ENCODE results near the gene IPO8. TPM values are rescaled to one million over a fixed set of nuclear protein-coding genes. Genes with fewer than 3 reads are reported as not detected.

The IPO8 gene
- total and polyA plus RNA-seq, 4 donors = 16.9 to 49.3 (median 33.8) TPM

DNA sequence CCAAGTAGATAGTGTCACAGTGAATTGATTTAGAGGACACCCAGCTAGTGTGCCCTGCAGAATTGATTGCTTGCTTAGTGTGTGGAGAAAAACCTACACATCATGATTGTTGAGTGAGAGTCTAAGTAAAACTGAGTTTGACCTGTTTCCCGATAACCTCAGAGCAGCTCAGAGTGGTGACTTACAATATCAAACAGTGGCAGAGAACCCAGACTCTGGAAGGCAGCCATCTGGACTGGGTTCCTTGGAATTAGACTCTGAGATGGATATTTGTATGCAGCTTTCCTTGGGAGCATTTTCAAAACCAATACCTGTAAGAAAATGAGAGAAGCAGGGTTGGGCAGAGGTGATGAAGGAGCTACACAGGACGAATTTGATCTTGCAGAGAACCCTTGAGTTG, 109.8 kb downstream of the IPO8 start:
- no peaks in the 10 kb centered on the region for H3K4me1 ChIP-seq (ENCODE audit: control insufficient read depth in 1 of 2, insufficient read depth in 2 of 2, low read length in 2 of 2)
- H3K9me3 ChIP-seq (ENCODE audit: control insufficient read depth, low read length) = peaks cover 1% of the 10 kb centered on the region
- intact Hi-C loops (cut with DNase I) = no loop called here
- ATAC-seq (ENCODE audit: low FRiP score) (no peak), DNase-seq (no peak)
- no peak overlapping the region for H3K4me3 ChIP-seq (ENCODE audit: low read length in 2 of 2)
- no peak overlapping the region for H3K27ac ChIP-seq (ENCODE audit: low read depth in 1 of 2, low read length in 2 of 2)
- 56 to 68% methylated on average over 2 of the region's 2 CpGs for WGBS, 2 donors
- H3K27me3 ChIP-seq (ENCODE audit: control insufficient read depth in 1 of 2, insufficient read depth in 2 of 2, low read length in 1 of 2) = no peaks in the 10 kb centered on the region
- H3K36me3 ChIP-seq (ENCODE audit: control insufficient read depth in 1 of 2, insufficient read depth in 2 of 2, low read length in 1 of 2) = peaks cover 0 to 4% of the 10 kb centered on the region in 2 donors

DNA sequence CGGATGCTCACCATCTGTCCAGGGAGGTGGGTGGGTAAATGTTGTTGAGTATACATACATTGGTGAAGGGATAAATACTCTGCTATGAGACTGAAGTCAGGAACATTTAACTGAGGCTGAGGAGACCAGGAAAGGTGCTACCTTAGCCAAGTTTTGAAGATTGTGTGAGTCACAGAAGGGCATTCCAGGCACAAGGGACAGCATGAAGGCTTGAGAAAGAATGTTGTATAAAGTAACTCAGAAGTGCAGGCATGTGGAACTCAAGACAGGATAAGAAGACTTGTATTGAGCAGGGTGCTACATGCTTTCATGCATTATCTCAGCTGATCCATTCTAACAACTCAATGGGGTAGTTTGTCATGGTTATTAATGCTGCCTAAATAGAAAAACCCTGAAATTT, 112.7 kb downstream of the IPO8 start:
- Histone ChIP-seq H3K4me1 (ENCODE audit: control insufficient read depth in 1 of 2, insufficient read depth in 2 of 2, low read length in 2 of 2) (no peaks in the 10 kb centered on the region), H3K36me3 (ENCODE audit: control insufficient read depth in 1 of 2, insufficient read depth in 2 of 2, low read length in 1 of 2) (peaks cover 0 to 4% of the 10 kb centered on the region in 2 donors), H3K27me3 (ENCODE audit: control insufficient read depth in 1 of 2, insufficient read depth in 2 of 2, low read length in 1 of 2) (no peaks in the 10 kb centered on the region), H3K9me3 (ENCODE audit: control insufficient read depth, low read length) (peaks cover 1% of the 10 kb centered on the region), H3K27ac (ENCODE audit: low read depth in 1 of 2, low read length in 2 of 2) (no peak overlapping the region), H3K4me3 (ENCODE audit: low read length in 2 of 2) (no peak overlapping the region)
- ATAC-seq (ENCODE audit: low FRiP score) (no peak), DNase-seq (no peak)
- WGBS, 2 donors = 96 to 100% methylated on average over 1 of the region's 1 CpG
- intact Hi-C loops (cut with DNase I) = no loop called here

DNA sequence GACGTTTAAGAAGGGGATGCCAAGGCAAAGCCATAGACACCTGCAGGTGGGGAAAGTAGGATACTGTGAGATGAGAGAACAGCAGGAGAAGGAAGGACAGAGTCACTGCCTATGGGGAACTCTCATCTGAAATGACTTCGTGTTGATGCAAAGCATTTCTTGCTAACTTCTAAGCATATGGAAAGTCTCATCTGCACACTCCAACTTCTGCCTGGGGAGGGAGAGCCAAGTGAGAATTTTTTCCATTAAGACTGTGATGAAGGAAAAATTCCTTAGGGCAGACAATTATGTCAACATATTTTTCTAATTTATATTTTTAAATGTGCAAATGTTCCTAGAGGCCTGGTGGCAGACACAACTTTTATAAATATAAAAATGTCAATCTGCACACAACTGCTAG, 115.3 kb downstream of the IPO8 start:
- Histone ChIP-seq H3K36me3 (ENCODE audit: control insufficient read depth in 1 of 2, insufficient read depth in 2 of 2, low read length in 1 of 2) (peaks cover 0 to 1% of the 10 kb centered on the region in 2 donors), H3K27me3 (ENCODE audit: control insufficient read depth in 1 of 2, insufficient read depth in 2 of 2, low read length in 1 of 2) (no peaks in the 10 kb centered on the region), H3K27ac (ENCODE audit: low read depth in 1 of 2, low read length in 2 of 2) (no peak overlapping the region), H3K9me3 (ENCODE audit: control insufficient read depth, low read length) (peaks cover 1% of the 10 kb centered on the region), H3K4me3 (ENCODE audit: low read length in 2 of 2) (no peak overlapping the region), H3K4me1 (ENCODE audit: control insufficient read depth in 1 of 2, insufficient read depth in 2 of 2, low read length in 2 of 2) (no peaks in the 10 kb centered on the region)
- ATAC-seq (ENCODE audit: low FRiP score) (no peak), DNase-seq (no peak)
- WGBS, 2 donors = 47 to 75% methylated on average over 2 of the region's 2 CpGs
- intact Hi-C loops (cut with DNase I) = no loop called here

Other genes with a start within 250 kb of the IPO8 start
- gene CAPRIN2, start 59.1 kb upstream of the IPO8 start, total RNA-seq = 10 to 100 TPM; 26.5 to 41.2 TPM
- gene CAPRIN2, start 59.1 kb upstream of the IPO8 start, polyA plus RNA-seq = 10 to 100 TPM in 1 of 2 donors, 1 to 10 TPM in 1; 7.5 to 43.5 TPM
- gene TSPAN11, start 230.9 kb upstream of the IPO8 start, total RNA-seq = 10 to 100 TPM in 1 of 2 donors, 1 to 10 TPM in 1; 2.8 to 14.1 TPM
- under 1 TPM in 1 of 2 donors, not detected in 1; 0.03 TPM for gene TSPAN11, start 230.9 kb upstream of the IPO8 start, polyA plus RNA-seq